Progenitor cell of endocrine pancreas (in vitro differentiated cells): Measurements from ENCODE around the gene TMEM208. TPM values are rescaled to one million over a fixed set of nuclear protein-coding genes. Genes with fewer than 3 reads are reported as not detected.

Experiments
- DNase-seq: peaks from one replicate; pipeline ENCODE4 v3.0.0; 2021; ENCODE audit warnings: low spot score; ENCODE audit not compliant: unreplicated experiment
- H3K27ac Mint-ChIP-seq: 2 replicates; pipeline ENCODE4 v1.8.0; 2021; ENCODE audit warnings: mild to moderate bottlenecking, moderate library complexity, mixed read lengths
- H3K27me3 Mint-ChIP-seq: 2 replicates; pipeline ENCODE4 v1.8.0; 2021; ENCODE audit warnings: mixed read lengths
- H3K36me3 Mint-ChIP-seq: 2 replicates; pipeline ENCODE4 v1.8.0; 2022; ENCODE audit warnings: mixed read lengths; ENCODE audit not compliant: insufficient read depth
- H3K4me1 Mint-ChIP-seq: 2 replicates; pipeline ENCODE4 v1.8.0; 2021; ENCODE audit warnings: low read depth, mixed read lengths
- H3K4me3 Mint-ChIP-seq: 2 replicates; pipeline ENCODE4 v1.8.0; 2021; ENCODE audit warnings: low read depth, mild to moderate bottlenecking, moderate library complexity, mixed read lengths
- H3K9me3 Mint-ChIP-seq: 2 replicates; pipeline ENCODE4 v1.8.0; 2021; ENCODE audit warnings: low read depth, mixed read lengths
- total RNA-seq: library from RNA; stranded (reverse); gene quantifications from 2 replicates; pipeline ENCODE4 v1.2.1, GENCODE V29; 2021
- TF ChIP-seq, protein P1 (sequence below): fragments of 200-600 bp; sonication (generic); IDR thresholded peaks from one replicate; pipeline ENCODE4 v1.5.0; 2021; ENCODE audit warnings: antibody characterized with exemption, mild to moderate bottlenecking; ENCODE audit not compliant: unreplicated experiment

The TMEM208 gene
- total RNA-seq, 1 donor from 2014 or later, result 36.3 TPM

DNA sequence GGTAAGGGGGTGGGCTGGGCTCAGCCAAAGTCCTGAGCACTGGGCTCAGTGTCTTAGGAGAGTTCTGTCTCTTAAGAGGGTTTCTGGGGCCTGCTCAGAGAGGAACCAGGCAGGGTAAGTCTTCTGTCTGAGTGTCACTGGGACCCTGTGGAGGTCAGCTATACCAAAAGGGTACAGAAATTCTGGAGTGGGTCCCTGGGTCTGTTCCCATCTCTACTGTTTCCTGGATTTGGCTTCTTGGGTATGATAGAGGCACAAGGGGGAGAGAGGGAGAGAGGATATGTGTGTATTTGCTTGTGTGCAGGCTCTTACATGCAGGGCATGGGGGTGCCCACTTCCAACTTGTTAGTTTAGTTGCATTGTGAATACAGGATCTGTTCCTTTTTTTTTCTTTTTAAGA is 33.4 kb upstream of the TMEM208 start:
- Mint-ChIP-seq H3K4me3 (peak overlapping the region; percentile 80), H3K9me3 (no peaks in the 10 kb centered on the region), H3K36me3 (peaks cover 17% of the 10 kb centered on the region), H3K27me3 (no peaks in the 10 kb centered on the region), H3K4me1 (peaks cover 15% of the 10 kb centered on the region), H3K27ac (peak overlapping the region; percentile 67)
- DNase-seq, result no peak
- TF ChIP-seq, protein P1, sequence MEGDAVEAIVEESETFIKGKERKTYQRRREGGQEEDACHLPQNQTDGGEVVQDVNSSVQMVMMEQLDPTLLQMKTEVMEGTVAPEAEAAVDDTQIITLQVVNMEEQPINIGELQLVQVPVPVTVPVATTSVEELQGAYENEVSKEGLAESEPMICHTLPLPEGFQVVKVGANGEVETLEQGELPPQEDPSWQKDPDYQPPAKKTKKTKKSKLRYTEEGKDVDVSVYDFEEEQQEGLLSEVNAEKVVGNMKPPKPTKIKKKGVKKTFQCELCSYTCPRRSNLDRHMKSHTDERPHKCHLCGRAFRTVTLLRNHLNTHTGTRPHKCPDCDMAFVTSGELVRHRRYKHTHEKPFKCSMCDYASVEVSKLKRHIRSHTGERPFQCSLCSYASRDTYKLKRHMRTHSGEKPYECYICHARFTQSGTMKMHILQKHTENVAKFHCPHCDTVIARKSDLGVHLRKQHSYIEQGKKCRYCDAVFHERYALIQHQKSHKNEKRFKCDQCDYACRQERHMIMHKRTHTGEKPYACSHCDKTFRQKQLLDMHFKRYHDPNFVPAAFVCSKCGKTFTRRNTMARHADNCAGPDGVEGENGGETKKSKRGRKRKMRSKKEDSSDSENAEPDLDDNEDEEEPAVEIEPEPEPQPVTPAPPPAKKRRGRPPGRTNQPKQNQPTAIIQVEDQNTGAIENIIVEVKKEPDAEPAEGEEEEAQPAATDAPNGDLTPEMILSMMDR, result no peak

DNA sequence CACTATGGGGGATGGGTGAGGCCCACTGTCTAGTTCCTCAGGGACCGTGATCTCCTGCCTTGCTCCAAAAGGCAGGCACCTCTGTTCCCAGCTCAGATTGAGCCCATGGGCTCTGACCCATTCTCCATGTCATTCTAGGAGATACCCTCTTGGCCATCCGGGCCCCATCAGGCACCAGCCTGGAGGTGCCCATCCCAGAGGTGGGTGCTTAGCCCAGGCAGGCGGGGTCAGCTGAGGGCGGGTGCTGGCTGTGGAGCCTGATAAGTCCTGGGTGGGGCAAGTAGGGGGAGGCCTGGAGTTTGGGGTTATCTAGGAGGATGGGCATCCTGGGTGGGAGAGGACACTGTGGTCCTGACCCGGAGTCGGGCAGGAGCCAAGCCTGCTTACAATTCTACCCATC is 32.7 kb upstream of the TMEM208 start:
- H3K4me3 Mint-ChIP-seq, result peak overlapping the region; percentile 80
- TF ChIP-seq, protein P1, result no peak
- no peaks in the 10 kb centered on the region for H3K9me3 Mint-ChIP-seq
- peaks cover 17% of the 10 kb centered on the region for H3K36me3 Mint-ChIP-seq
- H3K27ac Mint-ChIP-seq, result no peak overlapping the region
- no peak for DNase-seq
- no peaks in the 10 kb centered on the region for H3K27me3 Mint-ChIP-seq
- H3K4me1 Mint-ChIP-seq, result peaks cover 15% of the 10 kb centered on the region

DNA sequence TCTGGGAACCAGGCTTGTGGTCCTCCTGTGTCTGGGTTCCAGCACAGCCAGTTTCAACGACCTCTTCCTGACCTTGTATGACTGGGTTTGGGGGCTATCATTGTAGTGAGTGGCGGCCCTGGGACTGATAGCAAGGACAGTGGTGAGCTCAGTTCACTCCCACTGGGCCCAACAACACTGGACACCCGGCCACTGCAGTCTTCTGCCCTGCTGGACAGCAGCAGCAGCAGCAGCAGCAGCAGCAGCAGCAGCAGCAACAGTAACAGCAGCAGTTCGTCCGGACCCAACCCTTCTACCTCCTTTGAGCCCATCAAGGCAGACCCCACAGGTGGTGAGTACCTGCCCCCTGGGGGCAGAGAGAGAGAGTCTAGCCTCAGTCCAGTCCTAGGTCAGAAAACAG is 31.3 kb upstream of the TMEM208 start:
- Mint-ChIP-seq H3K27ac (no peak overlapping the region), H3K4me3 (no peak overlapping the region)

DNA sequence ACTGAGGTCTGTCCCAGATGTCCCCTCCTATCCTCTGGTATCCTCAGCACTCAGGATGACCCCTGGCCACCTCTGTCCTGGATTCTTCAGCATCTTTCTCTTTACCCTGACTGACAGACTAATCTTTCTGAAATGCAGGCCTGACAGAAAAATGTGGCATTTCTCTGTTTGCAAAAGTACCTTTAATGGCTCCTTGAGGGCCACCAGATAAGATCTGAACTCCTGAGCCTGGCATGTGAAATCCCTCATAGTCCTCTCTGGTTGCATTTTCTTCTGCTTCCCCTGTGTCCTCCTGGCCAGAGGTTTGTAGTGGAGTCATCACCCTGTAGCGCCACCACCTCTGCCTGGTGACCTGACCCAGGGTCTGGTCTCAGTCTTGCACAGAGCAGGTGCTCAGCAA is 30.0 kb upstream of the TMEM208 start:
- peaks cover 14% of the 10 kb centered on the region for H3K4me1 Mint-ChIP-seq
- peaks cover 17% of the 10 kb centered on the region for H3K36me3 Mint-ChIP-seq
- no peaks in the 10 kb centered on the region for H3K27me3 Mint-ChIP-seq
- no peak overlapping the region for H3K4me3 Mint-ChIP-seq
- DNase-seq, result no peak
- TF ChIP-seq, protein P1, result no peak
- no peaks in the 10 kb centered on the region for H3K9me3 Mint-ChIP-seq
- H3K27ac Mint-ChIP-seq, result no peak overlapping the region

More for the DNA sequence above, 31.3 kb upstream of the TMEM208 start:
- peaks cover 17% of the 10 kb centered on the region for H3K36me3 Mint-ChIP-seq
- H3K9me3 Mint-ChIP-seq, result no peaks in the 10 kb centered on the region
- no peaks in the 10 kb centered on the region for H3K27me3 Mint-ChIP-seq
- TF ChIP-seq, protein P1, result no peak
- no peak for DNase-seq
- peaks cover 18% of the 10 kb centered on the region for H3K4me1 Mint-ChIP-seq

DNA sequence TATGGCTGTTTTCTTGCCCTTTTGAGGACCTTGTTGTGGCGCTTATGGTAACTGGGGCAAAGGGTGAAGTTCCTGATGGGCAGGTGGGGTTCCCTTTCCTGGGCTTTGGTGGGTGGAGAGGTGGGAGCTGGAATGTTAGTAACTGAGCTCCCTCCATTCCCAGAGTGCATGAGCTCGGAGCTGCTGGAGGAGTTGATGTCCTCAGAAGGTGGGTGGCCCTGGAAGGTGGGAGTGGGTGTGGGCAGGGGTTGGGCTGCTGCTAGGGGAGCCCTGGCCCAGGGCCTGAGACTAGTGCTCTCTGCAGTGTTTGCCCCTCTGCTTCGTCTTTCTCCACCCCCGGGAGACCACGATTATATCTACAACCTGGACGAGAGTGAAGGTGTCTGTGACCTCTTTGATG is 29.2 kb upstream of the TMEM208 start:
- Mint-ChIP-seq H3K27ac (no peak overlapping the region), H3K36me3 (peaks cover 17% of the 10 kb centered on the region), H3K4me1 (peaks cover 11% of the 10 kb centered on the region), H3K9me3 (no peaks in the 10 kb centered on the region), H3K4me3 (no peak overlapping the region), H3K27me3 (no peaks in the 10 kb centered on the region)
- TF ChIP-seq, protein P1, result no peak
- DNase-seq, result no peak
